Endothelial cell of umbilical vein (primary cell): ENCODE measurements around the gene TRIM3. TPM values are rescaled to one million over a fixed set of nuclear protein-coding genes. Genes with fewer than 3 reads are reported as not detected.

Source experiments
- BruUV-seq: library from RNA; stranded (reverse); fragments of 400-500 nt; replicated peaks from 2 replicates; lab custom pipeline; 2021; lab: Mats Ljungman, UMichigan
- CTCF ChIA-PET: fragments of 300-600, 350-600 bp; sonication (Branson Sonifier 250); formaldehyde crosslinking; loops from one replicate; lab custom pipeline; 2021; ENCODE audit warnings: antibody characterized with exemption, inconsistent platforms; lab: Charles Lee
- POLR2A ChIA-PET: fragments of 300-600, 350-600 bp; sonication (Branson Sonifier 250); formaldehyde crosslinking; loops from one replicate; lab custom pipeline; 2021; ENCODE audit warnings: antibody characterized with exemption, inconsistent platforms; lab: Charles Lee
- DNase-seq: peaks from one replicate; pipeline ENCODE4 v3.0.0-alpha.2; 2011; ENCODE audit warnings: low read depth, low spot score
- FAIRE-seq: peaks from 2 replicates; lab custom pipeline; 2011; peaks lifted over from hg19 to GRCh38; lab: Jason Lieb, UNC
- H2AFZ ChIP-seq: 2 replicates; pipeline ENCODE4 v1.6.0; 2012; ENCODE audit warnings: low read depth, low read length, control low read depth, inconsistent platforms
- H3K27ac ChIP-seq: 2 replicates; pipeline ENCODE4 v1.5.1; 2011; ENCODE audit warnings: low read depth, mild to moderate bottlenecking, control low read depth, low read length, moderate library complexity; ENCODE audit not compliant: insufficient read depth
- H3K27me3 ChIP-seq, 2 experiments: 2 replicates each; pipeline versions ENCODE4 v1.6.0 to v1.6.1; 2011; ENCODE audit warnings: low read length in 2 of 2, mixed read lengths in 1 of 2; ENCODE audit not compliant: control insufficient read depth in 2 of 2, insufficient read depth in 2 of 2
- H3K36me3 ChIP-seq, 2 experiments: 2 replicates in 1 of 2; 3 replicates in 1 of 2; pipeline ENCODE4 v1.5.1; 2011; ENCODE audit warnings: low read length in 2 of 2, mild to moderate bottlenecking in 1 of 2, moderate library complexity in 1 of 2; ENCODE audit not compliant: control insufficient read depth in 2 of 2, insufficient read depth in 2 of 2; ENCODE audit errors: extremely low read depth in 1 of 2
- H3K4me1 ChIP-seq: 3 replicates; pipeline ENCODE4 v1.5.1; 2011; ENCODE audit warnings: mild to moderate bottlenecking, low read length; ENCODE audit not compliant: control insufficient read depth, insufficient read depth; ENCODE audit errors: extremely low read depth
- H3K4me2 ChIP-seq: 2 replicates; pipeline ENCODE4 v1.6.1; 2011; ENCODE audit warnings: low read length, control low read depth, mixed read lengths; ENCODE audit not compliant: insufficient read depth
- H3K4me3 ChIP-seq, 3 experiments: fragments of 200-600 bp in 1 of 3; sonication (generic), shearing (Covaris generic) in 1 of 3; replicated peaks in 1 of 3; 2 replicates each; pipeline ENCODE4 v1.5.1; 2011 to 2016; ENCODE audit warnings: control low read depth in 3 of 3, low read length in 3 of 3, mild to moderate bottlenecking in 2 of 3, inconsistent platforms in 1 of 3, low read depth in 1 of 3, moderate library complexity in 1 of 3; ENCODE audit not compliant: insufficient read depth in 1 of 3
- H3K79me2 ChIP-seq: 2 replicates; pipeline ENCODE4 v1.6.0; 2012; ENCODE audit warnings: low read length, inconsistent platforms; ENCODE audit not compliant: control insufficient read depth, insufficient read depth
- H3K9ac ChIP-seq: replicated peaks from 2 replicates; pipeline ENCODE3; 2011; ENCODE audit warnings: low read length, control low read depth; ENCODE audit not compliant: insufficient read depth; ENCODE audit errors: extremely low read depth
- H3K9me1 ChIP-seq: replicated peaks from 3 replicates; pipeline ENCODE4 v1.6.0; 2011; ENCODE audit warnings: mild to moderate bottlenecking, low read length; ENCODE audit not compliant: control insufficient read depth, insufficient read depth; ENCODE audit errors: extremely low read depth
- H3K9me3 ChIP-seq: replicated peaks from 2 replicates; pipeline ENCODE4 v1.5.1; 2012; ENCODE audit warnings: low read length, inconsistent platforms; ENCODE audit not compliant: control insufficient read depth, insufficient read depth
- H4K20me1 ChIP-seq: replicated peaks from 2 replicates; pipeline ENCODE3; 2011; ENCODE audit warnings: mild to moderate bottlenecking, low read length; ENCODE audit not compliant: control insufficient read depth, insufficient read depth; ENCODE audit errors: extremely low read depth
- CTCF ChIP-seq, 2 donors: IDR thresholded peaks; 1 replicate in 1 of 2; 2 replicates in 1 of 2; pipeline ENCODE4 v1.5.1; 2011; ENCODE audit warnings: low read length in 2 of 2, mild to moderate bottlenecking in 2 of 2, moderate library complexity in 2 of 2, control low read depth in 1 of 2, inconsistent platforms in 1 of 2, low read depth in 1 of 2; ENCODE audit not compliant: insufficient read depth in 1 of 2; ENCODE audit errors: extremely low read depth in 1 of 2
- EZH2 ChIP-seq: IDR thresholded peaks from 2 replicates; pipeline ENCODE4 v1.6.1; 2012; ENCODE audit warnings: borderline replicate concordance, low read depth, mild to moderate bottlenecking, moderate library complexity, low read length, inconsistent platforms; ENCODE audit not compliant: severe bottlenecking
- FOS ChIP-seq: IDR thresholded peaks from 2 replicates; pipeline ENCODE4 v1.6.1; 2011; ENCODE audit warnings: mild to moderate bottlenecking, low read length, moderate library complexity, borderline replicate concordance; ENCODE audit not compliant: insufficient read depth
- GATA2 ChIP-seq: IDR thresholded peaks from 2 replicates; pipeline ENCODE4 v1.7.0; 2011; ENCODE audit warnings: low read depth, mild to moderate bottlenecking, moderate library complexity, mixed read lengths, low read length; ENCODE audit not compliant: insufficient read length, insufficient read depth
- JUN ChIP-seq: IDR thresholded peaks from 2 replicates; pipeline ENCODE4 v1.6.1; 2011; ENCODE audit warnings: borderline replicate concordance, low read depth; ENCODE audit not compliant: insufficient read length, insufficient read depth
- MAX ChIP-seq: IDR thresholded peaks from 2 replicates; pipeline ENCODE4 v1.6.1; 2011; ENCODE audit not compliant: insufficient read depth, insufficient read length
- MYC ChIP-seq: IDR thresholded peaks from one replicate; pipeline ENCODE4 v1.6.1; 2011; ENCODE audit warnings: mild to moderate bottlenecking, low read depth, low read length
- POLR2A ChIP-seq: IDR thresholded peaks from 2 replicates; pipeline ENCODE4 v1.6.1; 2012; ENCODE audit warnings: low read depth, mild to moderate bottlenecking, control low read depth, low read length
- POLR2AphosphoS5 ChIP-seq: IDR thresholded peaks from 2 replicates; pipeline ENCODE4 v1.6.1; 2012; ENCODE audit warnings: low read depth, mild to moderate bottlenecking, control low read depth, low read length, moderate library complexity; ENCODE audit not compliant: insufficient read depth
- dilution Hi-C: fragments of 300-500 bp; cut with MboI; formaldehyde crosslinking; loops from one replicate; pipeline ENCODE4 v1.15.0; 2019; ENCODE audit warnings: low sequenced_read_pairs; ENCODE audit not compliant: extremely low pct_ligation_motif_present
- intact Hi-C: fragments of 100-400 bp; cut with micrococcal nuclease; formaldehyde crosslinking; loops from one replicate; pipeline ENCODE4 v1.10.0; 2022
- polyA plus RNA-seq, 4 experiments: library from polyadenylated mRNA; depleted of rRNA in 3 of 4; stranded (reverse) in 3 of 4; unstranded in 1 of 4; fragments of >200 nt; gene quantifications; 2 replicates each; pipeline versions ENCODE4 v1.2.1 to v1.2.3, GENCODE V29; 2011 to 2012; ENCODE audit warnings: missing spikeins in 1 of 4
- total RNA-seq: library from RNA; stranded (reverse); gene quantifications from 2 replicates; pipeline ENCODE4 v1.2.3, GENCODE V29; 2021

Gene TRIM3
- total and polyA plus RNA-seq, 2 donors (not counting 3 experiments of a cell fraction or from before 2014, with no cell fraction given): 21.8 to 29.2 TPM

- no peaks in the 10 kb centered on the region for H3K27me3 ChIP-seq
- intact Hi-C loops (no loop called here), dilution Hi-C loops (no loop called here)
- H3K36me3 ChIP-seq: peaks cover 2 to 9% of the 10 kb centered on the region in 2 experiments
- H3K79me2 ChIP-seq: no peaks in the 10 kb centered on the region
- ChIA-PET POLR2A (no interaction called here), CTCF (interaction anchor here (0.9 to 2.2 kb wide), 3 partner anchors 9 to 26 kb away, joined by 3 to 8 read pairs (median 6); partner anchors contain the start of gene SMPD1)
- H3K9ac ChIP-seq: no peak overlapping the region
- H4K20me1 ChIP-seq: no peaks in the 10 kb centered on the region
- H3K9me3 ChIP-seq: no peaks in the 10 kb centered on the region
- BruUV-seq: no TSS peak
- no peak overlapping the region for H3K4me2 ChIP-seq
- TF ChIP-seq EZH2 (no peak), MAX (no peak)
- no peaks in the 10 kb centered on the region for H3K9me1 ChIP-seq
- H2AFZ ChIP-seq: no peak overlapping the region
- H3K4me3 ChIP-seq: no peak overlapping the region
- H3K27ac ChIP-seq: no peak overlapping the region
- H3K4me1 ChIP-seq: no peaks in the 10 kb centered on the region
- DNase-seq (no peak), FAIRE-seq (no peak)
These were observed 72.3 kb downstream of the TRIM3 start for GRCh38 chr11:6401464-6401863.

GRCh38 chr11:6400431-6401345, 73.1 kb downstream of the TRIM3 start:
- TF ChIP-seq CTCF (IDR thresholded peaks at IDR 0.05; ENCODE audit: extremely low read depth in 1 of 2, insufficient read depth in 1 of 2, low read depth in 1 of 2, low read length in 2 of 2) (no peak), POLR2AphosphoS5 (no peak), MAX (no peak), GATA2 (no peak), POLR2A (no peak), EZH2 (no peak), JUN (no peak), FOS (no peak), MYC (no peak)
- POLR2A ChIA-PET: no interaction called here
- no peak for FAIRE-seq
- H3K9me3 ChIP-seq: no peaks in the 10 kb centered on the region
- DNase-seq: no peak
- BruUV-seq: no TSS peak
- CTCF ChIA-PET: interaction anchor here (0.9 to 3.2 kb wide), 5 partner anchors 8 to 43 kb away, joined by 3 to 14 read pairs (median 8); partner anchors contain the start of gene SMPD1
- H3K4me1 ChIP-seq: no peaks in the 10 kb centered on the region
- peaks cover 2 to 9% of the 10 kb centered on the region in 2 experiments for H3K36me3 ChIP-seq
- no peak overlapping the region for H2AFZ ChIP-seq
- H3K27me3 ChIP-seq: no peaks in the 10 kb centered on the region
- no peaks in the 10 kb centered on the region for H3K79me2 ChIP-seq
- no peak overlapping the region for H3K9ac ChIP-seq
- no peak overlapping the region for H3K4me3 ChIP-seq
- H4K20me1 ChIP-seq: no peaks in the 10 kb centered on the region
- dilution Hi-C loops: no loop called here
- H3K9me1 ChIP-seq: no peaks in the 10 kb centered on the region
- no peak overlapping the region for H3K27ac ChIP-seq
- H3K4me2 ChIP-seq: no peak overlapping the region
- intact Hi-C loops: no loop called here
